ENCODE data around the gene SLC1A2. TPM values are rescaled to one million over a fixed set of nuclear protein-coding genes. Genes with fewer than 3 reads are reported as not detected.

SLC1A2 gene
- total and polyA plus RNA-seq, 2 experiments from 2014 or later = 0.70 to 2.8 TPM

GRCh38 chr11:35280727-35281126 lies 138.6 kb downstream of the SLC1A2 start (continued):
- TF ChIP-seq ZNF462 (CRISPR knock-in tag; IDR thresholded peaks at IDR 0.05) (no peak), STAT1 (IDR thresholded peaks at IDR 0.05; ENCODE audit: unreplicated experiment) (no peak), EZH2phosphoT487 (IDR thresholded peaks at IDR 0.05; ENCODE audit: unreplicated experiment) (no peak), NANOG (IDR thresholded peaks at IDR 0.05; ENCODE audit: borderline replicate concordance) (no peak), CTCF (conservative IDR thresholded peaks at IDR 0.05; ENCODE audit: low read depth in 2 of 2) (no peak)

GRCh38 chr11:35277827-35278226 lies 141.5 kb downstream of the SLC1A2 start:
- Histone ChIP-seq H3K36me3 (ENCODE audit: insufficient read depth) (no peaks in the 10 kb centered on the region), H3K4me1 (ENCODE audit: insufficient read depth) (no peaks in the 10 kb centered on the region; the same call in 1 of the 2 replicates), H3K27me3 (ENCODE audit: insufficient read depth) (no peaks in the 10 kb centered on the region), H3K4me3 (no peak overlapping the region), H3K79me2 (replicated peaks; ENCODE audit: insufficient read depth) (no peaks in the 10 kb centered on the region), H3K27ac (ENCODE audit: low read depth) (no peak overlapping the region), H2AFZ (no peak overlapping the region), H3K9me2 (ENCODE audit: insufficient read depth) (no peaks in the 10 kb centered on the region), H3K4me2 (no peak overlapping the region), H4K20me1 (replicated peaks; ENCODE audit: insufficient read depth) (no peaks in the 10 kb centered on the region), H3F3A (replicated peaks; ENCODE audit: low read depth) (no peaks in the 10 kb centered on the region)
- ATAC-seq (no peak), DNase-seq (ENCODE audit: low spot score) (no peak)
- Mint-ChIP-seq H3K9me3 (no peaks in the 10 kb centered on the region), H3K36me3 (ENCODE audit: low read depth) (no peaks in the 10 kb centered on the region), H3K4me3 (no peak overlapping the region), H3K27ac (no peak overlapping the region), H3K27me3 (ENCODE audit: insufficient read depth, low read depth, poor library complexity) (peaks cover 3% of the 10 kb centered on the region), H3K4me1 (peaks cover 8% of the 10 kb centered on the region; the same call in 2 of the 3 replicates)
- TF ChIP-seq EZH2 (IDR thresholded peaks at IDR 0.05; ENCODE audit: low read depth, unreplicated experiment) = no peak
- no peak for TF ChIP-seq ZNF462 (CRISPR knock-in tag; IDR thresholded peaks at IDR 0.05)

All from GM23338 (cell line).